ENCODE data around the gene CALHM3. TPM values are rescaled to one million over a fixed set of nuclear protein-coding genes. Genes with fewer than 3 reads are reported as not detected.

The CALHM3 gene
- total RNA-seq, 1 experiment from 2014 or later, result 2.3 TPM

- Histone ChIP-seq H4K20me1 (ENCODE audit: low read length) (no peaks in the 10 kb centered on the region), H3K27ac (ENCODE audit: low read length) (no peak within 1 kb of the TSS), H3K9ac (ENCODE audit: low read length) (no peak within 1 kb of the TSS), H3K4me3 (ENCODE audit: low read length) (peak within 1 kb of the TSS; percentile 61), H3K9me3 (ENCODE audit: low read length) (no peaks in the 10 kb centered on the region), H3K9me2 (replicated peaks; ENCODE audit: low read length) (no peaks in the 10 kb centered on the region), H3K36me3 (ENCODE audit: low read depth, low read length) (no peaks in the 10 kb centered on the region), H2AFZ (ENCODE audit: low read length) (peak within 1 kb of the TSS; percentile 57; the same call in 1 of the 2 replicates), H3K4me1 (ENCODE audit: insufficient read depth, low read length) (peaks cover 9% of the 10 kb centered on the region), H3K27me3 (ENCODE audit: low read length) (peaks cover 23% of the 10 kb centered on the region), H3K4me2 (ENCODE audit: low read length) (peak within 1 kb of the TSS; percentile 77), H3K79me2 (ENCODE audit: low read length) (no peaks in the 10 kb centered on the region), H3F3A (ENCODE audit: low read length, unreplicated experiment) (no peaks in the 10 kb centered on the region)
- no peak for TF ChIP-seq CTCF (conservative IDR thresholded peaks at IDR 0.05; ENCODE audit: low read depth, low read length)
- no peak for TF ChIP-seq EZH2 (IDR thresholded peaks at IDR 0.05; ENCODE audit: low read length, unreplicated experiment)
- TF ChIP-seq EZH2phosphoT487 (IDR thresholded peaks at IDR 0.05; ENCODE audit: borderline replicate concordance, low read length), result no peak
- no peak for ATAC-seq
- no peak for DNase-seq
- POLR2A ChIA-PET (ENCODE audit: unreplicated experiment), result no interaction called here
- CTCF ChIA-PET, result no interaction called here
- BruUV-seq (replicated peaks), result no TSS peak
- intact Hi-C loops (cut with micrococcal nuclease), result loop anchor here (5.0 kb wide), 1 partner anchor 99 kb away; no protein-coding TSS in a partner anchor
Measured at GRCh38 chr10:103493362-103493915, 14.4 kb upstream of the CALHM3 start, which contains the start of gene NEURL1. Gene NEURL1 (plus strand): TSS chr10:103493705. CDS start chr10:103494388, 683 bp downstream.

- no peak overlapping the region for H3K4me2 ChIP-seq (ENCODE audit: low read length)
- H4K20me1 ChIP-seq (ENCODE audit: low read length), result no peaks in the 10 kb centered on the region
- H3K4me1 ChIP-seq (ENCODE audit: insufficient read depth, low read length), result peaks cover 9% of the 10 kb centered on the region
- ATAC-seq, result no peak
- TF ChIP-seq CTCF (conservative IDR thresholded peaks at IDR 0.05; ENCODE audit: low read depth, low read length) (no peak), EZH2 (IDR thresholded peaks at IDR 0.05; ENCODE audit: low read length, unreplicated experiment) (no peak), EZH2phosphoT487 (IDR thresholded peaks at IDR 0.05; ENCODE audit: borderline replicate concordance, low read length) (no peak)
- ChIA-PET CTCF (no interaction called here), POLR2A (ENCODE audit: unreplicated experiment) (no interaction called here)
- no peak overlapping the region for H2AFZ ChIP-seq (ENCODE audit: low read length)
- intact Hi-C loops (cut with micrococcal nuclease), result loop anchor here (5.0 kb wide), 1 partner anchor 100 kb away; no protein-coding TSS in a partner anchor
- H3K9me2 ChIP-seq (replicated peaks; ENCODE audit: low read length), result no peaks in the 10 kb centered on the region
- no peak overlapping the region for H3K27ac ChIP-seq (ENCODE audit: low read length)
- H3F3A ChIP-seq (ENCODE audit: low read length, unreplicated experiment), result no peaks in the 10 kb centered on the region
- peaks cover 23% of the 10 kb centered on the region for H3K27me3 ChIP-seq (ENCODE audit: low read length)
- no TSS peak for BruUV-seq (replicated peaks)
- no peak overlapping the region for H3K9ac ChIP-seq (ENCODE audit: low read length)
- no peak for DNase-seq
- no peaks in the 10 kb centered on the region for H3K79me2 ChIP-seq (ENCODE audit: low read length)
- no peaks in the 10 kb centered on the region for H3K9me3 ChIP-seq (ENCODE audit: low read length)
- no peak overlapping the region for H3K4me3 ChIP-seq (ENCODE audit: low read length)
- H3K36me3 ChIP-seq (ENCODE audit: low read depth, low read length), result no peaks in the 10 kb centered on the region
Measured at GRCh38 chr10:103492655-103493261, 13.7 kb upstream of the CALHM3 start.

Measured in PC-3 (cell line).